Measurements from ENCODE around the gene PNLDC1.
"Not testable (repeated sequence)": the region's sequence is repeated elsewhere in the genome, so short reads cannot be mapped to it uniquely, and the experiment has no call there.

PNLDC1 gene

DNA sequence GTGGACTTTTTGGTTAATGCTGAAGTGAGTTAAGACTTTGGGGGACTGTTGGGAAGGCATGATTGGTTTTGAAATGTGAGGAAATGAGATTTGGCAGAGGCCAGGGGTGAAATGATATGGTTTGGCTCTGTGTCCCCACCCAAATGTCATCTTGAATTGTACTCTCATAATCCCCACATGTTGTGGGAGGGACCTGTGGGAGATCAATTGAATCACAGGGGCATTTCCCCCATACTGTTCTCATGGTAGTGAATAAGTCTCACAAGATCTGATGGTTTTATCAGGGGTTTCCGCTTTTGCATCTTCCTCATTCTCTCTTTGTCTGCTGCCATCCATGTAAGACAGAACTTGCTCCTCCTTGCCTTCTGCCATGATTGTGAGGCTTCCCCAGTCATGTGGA is 49.8 kb downstream of the PNLDC1 start:
- DNase-seq (ENCODE audit: low read depth): not testable (repeated sequence)

DNA sequence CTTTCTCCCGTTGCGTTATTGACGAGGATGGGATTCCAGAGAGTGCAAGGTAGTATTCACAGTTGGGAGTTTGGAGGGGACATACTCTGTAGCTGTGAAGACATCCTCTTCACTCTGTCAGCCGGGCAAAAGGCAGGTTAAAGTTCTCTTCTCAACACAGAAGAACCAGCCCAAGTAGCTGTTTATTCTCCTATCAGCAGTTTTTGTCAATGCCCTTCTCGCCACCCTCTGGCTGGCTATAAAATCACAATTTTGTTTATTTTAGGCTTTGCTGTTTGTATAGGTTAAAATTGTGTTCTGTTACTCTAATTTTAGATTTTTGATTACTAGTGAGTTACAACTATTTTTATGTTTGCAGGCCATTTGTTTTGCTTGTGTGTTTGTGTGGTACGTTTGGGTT is 52.8 kb downstream of the PNLDC1 start:
- DNase-seq (ENCODE audit: low read depth): no peak

DNA sequence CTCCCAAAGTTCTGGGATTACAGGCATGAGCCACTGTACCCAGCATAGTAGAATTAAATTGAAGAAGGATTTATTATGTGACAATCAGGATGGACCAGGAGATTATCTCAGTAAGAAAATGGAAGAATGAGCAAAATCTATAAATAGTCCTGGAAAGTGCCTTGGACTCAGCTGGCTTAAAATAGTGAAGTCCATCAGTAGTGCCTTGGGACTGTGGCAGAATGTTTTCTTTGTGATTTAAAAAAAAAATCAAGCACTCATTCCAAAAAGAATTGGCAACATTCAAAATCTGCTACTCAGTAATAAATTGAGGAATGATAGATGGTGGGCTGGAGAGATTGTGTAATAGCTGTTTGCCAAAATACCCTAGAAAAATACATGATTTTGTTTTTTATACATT is 53.7 kb downstream of the PNLDC1 start:
- no peak for DNase-seq (ENCODE audit: low read depth)

DNA sequence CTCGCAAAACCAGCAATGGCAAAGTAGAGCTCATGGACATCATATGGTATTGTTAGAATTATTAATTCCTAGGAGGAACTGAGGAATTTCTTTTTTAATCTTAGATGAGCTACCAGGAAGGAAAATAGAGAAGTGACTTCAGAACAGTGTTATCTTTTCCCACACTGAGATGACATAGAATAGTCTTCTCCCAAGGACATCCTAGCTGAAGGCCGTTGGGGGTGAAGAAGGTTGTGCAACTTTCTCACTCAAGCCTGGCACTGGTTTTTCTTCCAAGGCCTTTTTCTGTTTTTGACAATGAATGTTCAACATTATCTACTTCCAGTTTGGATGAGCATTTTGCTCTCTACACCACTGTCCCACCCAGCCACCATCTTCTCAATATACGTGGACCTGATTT is 54.9 kb downstream of the PNLDC1 start:
- DNase-seq (ENCODE audit: low read depth): no peak

DNA sequence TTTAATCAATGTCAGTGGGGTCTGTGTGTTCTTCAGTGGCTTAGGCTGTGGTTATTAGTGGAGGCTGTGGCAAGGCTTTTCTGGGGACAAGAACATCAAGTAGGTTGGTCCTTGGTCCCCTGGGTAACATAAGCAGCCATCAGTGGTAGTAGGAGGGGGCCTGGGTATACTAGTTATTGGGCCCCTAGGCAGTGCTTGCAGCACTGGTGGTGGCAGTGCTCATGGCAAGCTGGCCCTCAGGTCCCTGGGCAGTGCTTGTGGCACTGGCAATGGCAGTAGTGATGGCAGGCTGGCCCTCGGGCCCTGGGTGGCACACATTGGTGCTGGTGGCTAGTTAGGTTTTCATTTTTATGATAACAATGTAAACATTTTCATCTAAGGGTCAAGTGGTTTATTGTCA is 58.2 kb downstream of the PNLDC1 start:
- DNase-seq (ENCODE audit: low read depth): no peak

DNA sequence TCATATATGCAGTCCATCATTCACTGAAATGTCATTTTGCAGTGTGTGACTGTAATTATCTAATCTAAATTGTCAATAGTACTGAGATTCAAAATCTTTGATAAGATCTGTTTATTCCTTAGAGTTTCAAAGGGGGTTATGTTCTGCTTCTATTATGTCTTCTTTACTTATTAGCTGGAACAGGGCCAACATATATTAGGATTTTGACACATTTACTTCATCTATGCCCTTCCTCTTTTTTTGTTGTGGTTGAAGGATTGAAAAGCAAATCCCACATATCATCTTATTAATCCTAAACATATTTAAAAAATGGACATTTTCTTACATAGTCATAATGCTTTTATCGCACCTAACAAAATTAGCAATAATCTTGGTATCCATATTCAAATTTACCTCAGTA is 60.4 kb downstream of the PNLDC1 start:
- DNase-seq (ENCODE audit: low read depth): no peak

DNA sequence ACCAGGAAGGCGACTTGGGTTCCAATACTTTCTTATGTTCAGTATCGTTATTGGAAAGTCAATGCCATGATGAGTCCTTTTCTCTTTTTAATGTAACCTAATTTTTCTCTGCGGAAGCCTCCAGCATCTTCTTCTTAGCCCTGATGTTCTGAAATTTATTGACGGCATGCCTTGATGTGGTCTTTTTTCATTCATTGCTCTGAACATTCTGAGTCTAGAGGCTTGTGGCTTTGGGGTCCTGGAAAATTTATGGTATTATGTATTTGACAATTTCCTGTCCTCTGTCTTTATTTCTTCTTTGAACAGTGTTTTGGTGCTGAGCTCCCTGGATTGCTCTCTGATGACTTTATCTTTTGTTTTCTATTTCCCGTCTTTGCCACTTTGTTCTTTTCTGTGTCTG is 62.0 kb downstream of the PNLDC1 start:
- no peak for DNase-seq (ENCODE audit: low read depth)

DNA sequence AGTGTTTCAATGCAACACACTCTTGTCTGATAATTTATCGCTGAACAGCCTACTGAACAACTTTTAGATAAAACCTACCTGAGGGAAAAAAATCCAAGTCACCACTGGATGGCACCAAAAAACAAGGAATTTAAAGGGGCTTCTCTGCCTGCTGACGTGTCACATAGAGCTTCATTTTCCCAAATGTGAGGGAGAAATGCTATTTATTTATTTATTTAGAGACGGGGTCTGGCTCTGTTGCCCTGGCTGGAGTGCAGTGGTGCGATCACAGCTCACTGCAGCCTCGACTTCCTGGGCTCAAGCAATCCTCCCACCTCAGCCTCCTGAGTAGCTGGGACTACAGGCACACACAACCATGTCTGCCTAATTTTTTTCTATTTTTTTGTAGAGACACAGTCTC is 63.3 kb downstream of the PNLDC1 start:
- not testable (repeated sequence) for DNase-seq (ENCODE audit: low read depth)

DNA sequence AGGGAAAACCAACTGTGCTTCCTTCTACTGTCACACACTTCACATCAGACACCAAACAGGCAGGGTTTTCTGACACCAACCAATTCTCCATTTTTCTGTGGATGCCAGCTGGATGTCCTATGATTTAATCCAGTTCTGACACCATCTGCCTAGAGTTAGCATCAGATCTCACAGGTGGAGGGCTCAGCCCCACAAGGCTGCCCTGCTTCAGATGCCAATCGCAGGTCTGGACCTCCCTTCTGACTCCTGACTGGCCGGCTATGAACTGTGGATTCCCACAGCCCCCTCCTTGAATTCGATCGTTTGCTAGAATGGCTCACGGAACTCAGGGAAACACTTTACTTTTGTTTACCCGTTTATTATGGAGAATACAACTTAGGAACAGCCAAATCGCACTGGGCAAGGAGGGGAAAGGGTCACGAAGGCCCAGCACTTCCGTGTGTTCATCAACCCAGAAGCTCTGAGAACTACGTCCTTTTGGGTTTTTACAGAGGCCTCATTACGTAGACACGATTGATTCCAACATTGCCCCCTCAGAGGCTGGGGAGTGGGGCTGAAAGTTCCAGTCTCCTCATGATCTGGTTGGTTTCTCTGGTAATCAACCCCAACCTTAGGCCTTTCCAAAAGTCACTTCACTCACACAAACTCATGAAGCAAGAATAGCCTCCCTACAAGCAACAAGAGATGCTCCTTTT is 65.3 kb downstream of the PNLDC1 start:
- no peak for DNase-seq (ENCODE audit: low read depth)

DNA sequence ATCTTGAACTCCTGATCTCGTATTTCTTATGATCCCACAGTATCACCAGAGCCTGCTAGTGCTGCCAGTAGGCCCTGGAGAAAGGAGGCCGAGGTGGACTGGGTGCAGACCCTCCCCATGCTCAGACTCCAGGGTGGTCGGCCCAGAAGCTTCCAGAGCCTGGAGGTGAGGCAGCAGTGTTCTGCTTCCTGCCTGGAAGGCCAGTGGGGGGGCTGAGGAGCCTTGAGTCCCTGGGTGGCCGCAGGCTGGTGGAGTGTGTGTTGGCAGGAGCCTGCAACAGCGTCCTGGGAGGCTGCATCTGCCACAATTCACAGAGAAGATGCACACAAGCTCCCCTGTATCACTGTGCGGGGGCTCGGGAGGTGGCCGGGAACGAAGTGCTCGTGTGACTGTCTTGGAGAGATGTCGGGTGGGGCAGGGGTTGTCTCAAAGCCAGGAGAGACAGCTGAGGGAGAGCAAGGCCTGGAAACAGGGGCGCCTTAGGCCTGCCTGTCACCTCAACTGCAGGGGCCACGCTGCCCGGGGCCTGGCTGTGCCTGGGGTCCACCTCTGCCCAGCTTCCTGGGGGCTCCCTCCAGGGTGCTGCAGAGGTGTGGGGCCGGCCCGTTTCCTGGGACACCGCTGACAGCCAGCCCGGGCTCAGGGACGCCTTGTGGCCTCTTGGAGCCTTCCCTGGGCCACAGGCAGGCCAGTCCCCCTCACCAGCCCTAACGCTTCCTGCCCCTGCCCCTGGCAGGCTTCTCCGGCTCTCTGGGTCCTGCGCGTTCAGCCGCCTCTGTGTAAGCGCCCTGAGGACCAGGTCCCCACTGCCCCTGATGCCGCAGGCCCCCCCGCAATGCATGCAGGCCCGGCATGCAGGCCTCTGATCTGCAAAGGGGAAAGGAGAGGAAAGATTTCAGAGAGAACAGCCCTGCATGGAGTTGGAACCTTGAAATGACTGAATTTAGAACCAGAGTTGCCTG is 66.5 kb downstream of the PNLDC1 start:
- no peak for DNase-seq (ENCODE audit: low read depth)

Data from activated T-cell treated with anti-CD3 and anti-CD28 coated beads for 48 hours (primary cell).